ENCODE measurements around the gene PNPO. TPM values are rescaled to one million over a fixed set of nuclear protein-coding genes. Genes with fewer than 3 reads are reported as not detected.
A peak's percentile ranks its signal among the peaks of the same experiment; 100 is the strongest.

PNPO gene
- total RNA-seq, 1 experiment from 2014 or later, result 110 TPM

DNA sequence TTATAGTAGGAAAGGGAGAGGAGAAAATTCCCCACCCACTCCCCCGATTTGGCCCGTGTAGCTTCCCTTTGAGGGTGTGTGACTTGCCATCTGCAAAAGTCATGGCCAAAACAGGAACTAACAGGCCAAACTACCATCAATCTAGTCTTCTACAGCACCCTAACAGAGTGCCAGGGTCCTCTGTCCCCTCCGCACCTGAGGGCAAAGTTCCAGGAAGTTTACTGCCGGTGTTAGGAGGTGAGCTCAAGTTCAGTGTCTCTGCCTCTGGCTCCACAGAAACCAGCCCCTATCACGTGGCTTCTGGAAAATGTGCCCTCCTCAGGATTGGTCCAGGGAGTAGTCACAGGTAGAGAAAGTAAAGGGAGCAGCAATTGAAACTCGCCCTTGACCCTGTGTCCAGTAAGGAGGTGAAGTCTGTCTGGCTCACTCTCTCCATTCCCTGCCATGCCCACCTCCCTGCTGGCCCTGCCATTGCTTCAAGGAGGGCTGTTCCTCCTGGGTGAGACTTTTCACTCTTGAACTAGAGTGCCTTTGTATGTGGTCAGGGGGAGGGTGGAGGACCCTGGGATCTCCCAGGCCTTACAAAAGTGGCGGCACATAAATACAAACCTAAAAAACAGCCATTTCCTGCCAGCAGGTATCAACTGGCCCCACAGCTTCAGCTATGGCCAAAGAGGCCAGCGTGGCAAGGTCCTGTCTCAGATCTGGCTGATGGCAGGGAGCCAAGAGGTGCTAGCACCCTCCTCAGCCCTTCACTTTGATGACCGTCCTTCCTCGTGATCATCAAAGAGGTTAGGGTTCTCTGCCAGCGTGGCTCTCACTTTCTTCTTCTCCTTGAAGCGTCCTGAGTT lies 11.0 kb downstream of the PNPO start:
- H3K36me3 Mint-ChIP-seq (ENCODE audit: insufficient read depth, unreplicated experiment), result peaks cover 61% of the 10 kb centered on the region
- TF ChIP-seq, protein P1, sequence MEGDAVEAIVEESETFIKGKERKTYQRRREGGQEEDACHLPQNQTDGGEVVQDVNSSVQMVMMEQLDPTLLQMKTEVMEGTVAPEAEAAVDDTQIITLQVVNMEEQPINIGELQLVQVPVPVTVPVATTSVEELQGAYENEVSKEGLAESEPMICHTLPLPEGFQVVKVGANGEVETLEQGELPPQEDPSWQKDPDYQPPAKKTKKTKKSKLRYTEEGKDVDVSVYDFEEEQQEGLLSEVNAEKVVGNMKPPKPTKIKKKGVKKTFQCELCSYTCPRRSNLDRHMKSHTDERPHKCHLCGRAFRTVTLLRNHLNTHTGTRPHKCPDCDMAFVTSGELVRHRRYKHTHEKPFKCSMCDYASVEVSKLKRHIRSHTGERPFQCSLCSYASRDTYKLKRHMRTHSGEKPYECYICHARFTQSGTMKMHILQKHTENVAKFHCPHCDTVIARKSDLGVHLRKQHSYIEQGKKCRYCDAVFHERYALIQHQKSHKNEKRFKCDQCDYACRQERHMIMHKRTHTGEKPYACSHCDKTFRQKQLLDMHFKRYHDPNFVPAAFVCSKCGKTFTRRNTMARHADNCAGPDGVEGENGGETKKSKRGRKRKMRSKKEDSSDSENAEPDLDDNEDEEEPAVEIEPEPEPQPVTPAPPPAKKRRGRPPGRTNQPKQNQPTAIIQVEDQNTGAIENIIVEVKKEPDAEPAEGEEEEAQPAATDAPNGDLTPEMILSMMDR (IDR thresholded peaks at IDR 0.05; ENCODE audit: insufficient read depth in 1 of 2, low read depth in 1 of 2, low read length in 1 of 2, severe bottlenecking in 1 of 2, unreplicated experiment in 1 of 2), result no peak
- H3K4me1 Mint-ChIP-seq (ENCODE audit: low read depth, unreplicated experiment), result peaks cover 38% of the 10 kb centered on the region
- intact Hi-C loops (cut with micrococcal nuclease; ENCODE audit: unreplicated experiment), result no loop called here
- no TSS peak for BruUV-seq (replicated peaks)
- no peak overlapping the region for H3K4me3 Mint-ChIP-seq (ENCODE audit: unreplicated experiment)
- Histone ChIP-seq H3K4me3 (ENCODE audit: low read depth, low read length) (no peak overlapping the region), H3K27me3 (replicated peaks; ENCODE audit: control insufficient read depth, insufficient read depth, low read length) (no peaks in the 10 kb centered on the region), H3K4me1 (peaks cover 30% of the 10 kb centered on the region), H3K9me3 (no peaks in the 10 kb centered on the region), H3K36me3 (ENCODE audit: control insufficient read depth, insufficient read depth, low read length) (peaks cover 29% of the 10 kb centered on the region)
- H3K9me3 Mint-ChIP-seq (ENCODE audit: unreplicated experiment), result no peaks in the 10 kb centered on the region
- H3K27me3 Mint-ChIP-seq (ENCODE audit: insufficient read depth, unreplicated experiment), result no peaks in the 10 kb centered on the region
- DNase-seq, result no peak
- no peak overlapping the region for H3K27ac Mint-ChIP-seq (ENCODE audit: unreplicated experiment)
- ChIA-PET CTCF (interaction anchor here (3.1 to 6.3 kb wide), 2 partner anchors 11 to 16 kb away, joined by 18 to 172 read pairs; partner anchors contain the start of genes CDK5RAP3 and PNPO), POLR2A (interaction anchor here (0.6 to 6.0 kb wide), 5 partner anchors 11 to 97 kb away, joined by 3 to 62 read pairs (median 4); partner anchors contain the start of genes CDK5RAP3 and PNPO)

DNA sequence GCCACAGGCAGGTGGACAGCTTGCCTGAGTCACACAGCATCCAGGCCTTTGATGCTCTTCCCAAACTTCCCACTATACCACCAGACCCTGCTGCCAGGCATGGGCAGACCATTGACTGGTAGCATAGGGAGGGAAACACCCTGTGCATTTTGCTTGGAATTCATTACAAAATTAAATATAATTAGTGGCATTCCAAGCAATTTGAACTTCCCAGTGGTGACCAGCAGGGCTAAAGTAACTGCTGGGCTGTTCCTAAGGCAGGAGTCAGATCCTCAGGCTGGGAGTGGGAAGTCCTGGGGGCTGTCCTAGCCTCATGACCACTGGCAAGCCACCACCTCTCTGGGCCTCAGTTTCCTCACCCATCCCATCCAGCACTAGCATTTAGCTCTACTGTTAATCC lies 12.5 kb downstream of the PNPO start:
- H3K4me1 ChIP-seq, result peaks cover 45% of the 10 kb centered on the region
- H3K4me3 ChIP-seq (ENCODE audit: low read depth, low read length), result peak overlapping the region; percentile 13
- CTCF ChIA-PET, result interaction anchor here (0.9 to 8.3 kb wide), 5 partner anchors 12 to 113 kb away, joined by 3 to 172 read pairs (median 32); partner anchors contain the start of genes CDK5RAP3, PNPO and SCRN2
- TF ChIP-seq, protein P1 (IDR thresholded peaks at IDR 0.05; ENCODE audit: insufficient read depth in 1 of 2, low read depth in 1 of 2, low read length in 1 of 2, severe bottlenecking in 1 of 2, unreplicated experiment in 1 of 2), result peak; percentile 25 to 29
- Mint-ChIP-seq H3K27ac (ENCODE audit: unreplicated experiment) (peak overlapping the region; percentile 5), H3K9me3 (ENCODE audit: unreplicated experiment) (no peaks in the 10 kb centered on the region), H3K36me3 (ENCODE audit: insufficient read depth, unreplicated experiment) (peaks cover 46% of the 10 kb centered on the region), H3K4me3 (ENCODE audit: unreplicated experiment) (no peak overlapping the region), H3K27me3 (ENCODE audit: insufficient read depth, unreplicated experiment) (no peaks in the 10 kb centered on the region), H3K4me1 (ENCODE audit: low read depth, unreplicated experiment) (peaks cover 48% of the 10 kb centered on the region)
- peaks cover 23% of the 10 kb centered on the region for H3K36me3 ChIP-seq (ENCODE audit: control insufficient read depth, insufficient read depth, low read length)
- H3K9me3 ChIP-seq, result no peaks in the 10 kb centered on the region
- DNase-seq, result no peak
- intact Hi-C loops (cut with micrococcal nuclease; ENCODE audit: unreplicated experiment), result no loop called here
- POLR2A ChIA-PET, result interaction anchor here (0.7 kb wide), 1 partner anchor 17 kb away, joined by 3 read pairs; no protein-coding TSS in a partner anchor
- no TSS peak for BruUV-seq (replicated peaks)
- H3K27me3 ChIP-seq (replicated peaks; ENCODE audit: control insufficient read depth, insufficient read depth, low read length), result no peaks in the 10 kb centered on the region

Measured in Caco-2 (cell line).